Inflammatory macrophage treated with lipopolysaccharide for 4 hours (primary cell): ENCODE measurements around the gene GOLT1A.

Experiments used
- DNase-seq: peaks from one replicate; pipeline ENCODE4 v3.0.0-alpha.2; 2020

The GOLT1A gene

DNA sequence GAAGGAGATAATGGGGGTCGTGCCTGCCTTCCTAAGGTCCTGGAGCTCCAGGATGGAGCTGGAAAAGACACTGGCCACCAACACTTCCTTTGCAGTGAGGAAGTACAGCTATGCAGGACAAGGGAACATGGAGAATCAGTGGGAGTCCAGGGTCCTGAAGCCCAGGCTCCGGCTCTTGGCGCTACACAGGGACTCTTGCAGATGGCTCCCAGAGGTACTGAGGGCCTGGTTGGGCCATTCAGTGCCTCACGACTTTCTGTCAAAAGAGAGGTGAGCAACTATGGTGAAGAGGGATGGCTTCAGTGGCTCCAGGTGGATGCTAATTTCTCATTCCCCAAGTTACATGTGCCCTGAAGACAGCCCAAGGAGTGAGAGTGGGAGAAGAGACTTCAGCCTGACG is 60.1 kb downstream of the GOLT1A start:
- no peak for DNase-seq

DNA sequence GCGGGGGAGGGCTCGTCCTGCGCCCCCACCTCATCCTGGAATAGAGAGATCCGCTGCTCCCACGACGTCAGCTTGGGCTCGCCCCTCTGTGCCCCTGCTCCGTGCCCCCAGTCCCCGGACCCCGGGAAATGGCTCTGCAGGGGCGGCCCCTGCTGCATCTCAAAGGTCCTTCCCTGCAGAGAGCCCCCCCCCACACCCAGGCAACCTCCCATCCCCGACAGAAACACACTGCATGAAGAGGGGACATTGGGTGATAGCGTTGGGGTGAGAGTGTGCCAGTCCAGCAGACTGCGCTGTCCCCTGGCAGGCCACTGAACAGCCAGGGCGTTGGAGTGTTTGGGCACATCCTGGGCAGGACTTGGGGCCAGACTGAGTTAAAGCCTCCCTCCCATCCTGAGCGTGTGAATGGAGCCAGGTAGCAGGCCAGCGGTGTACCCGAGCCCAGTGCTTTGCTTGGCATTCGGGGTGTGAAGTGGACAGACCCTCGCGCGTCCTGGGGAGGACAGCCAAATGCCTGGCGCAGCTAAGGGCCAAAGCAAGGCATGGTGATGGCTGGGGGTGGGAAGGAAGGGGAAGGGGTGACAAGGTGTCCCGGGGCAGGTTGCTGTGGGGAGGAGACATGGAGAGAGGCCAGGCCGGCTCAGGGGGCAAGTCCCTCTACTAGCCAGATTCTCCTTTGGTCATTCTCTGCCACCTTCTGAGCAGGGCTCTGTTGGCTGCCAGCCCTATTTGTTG is 61.3 kb downstream of the GOLT1A start:
- no peak for DNase-seq

DNA sequence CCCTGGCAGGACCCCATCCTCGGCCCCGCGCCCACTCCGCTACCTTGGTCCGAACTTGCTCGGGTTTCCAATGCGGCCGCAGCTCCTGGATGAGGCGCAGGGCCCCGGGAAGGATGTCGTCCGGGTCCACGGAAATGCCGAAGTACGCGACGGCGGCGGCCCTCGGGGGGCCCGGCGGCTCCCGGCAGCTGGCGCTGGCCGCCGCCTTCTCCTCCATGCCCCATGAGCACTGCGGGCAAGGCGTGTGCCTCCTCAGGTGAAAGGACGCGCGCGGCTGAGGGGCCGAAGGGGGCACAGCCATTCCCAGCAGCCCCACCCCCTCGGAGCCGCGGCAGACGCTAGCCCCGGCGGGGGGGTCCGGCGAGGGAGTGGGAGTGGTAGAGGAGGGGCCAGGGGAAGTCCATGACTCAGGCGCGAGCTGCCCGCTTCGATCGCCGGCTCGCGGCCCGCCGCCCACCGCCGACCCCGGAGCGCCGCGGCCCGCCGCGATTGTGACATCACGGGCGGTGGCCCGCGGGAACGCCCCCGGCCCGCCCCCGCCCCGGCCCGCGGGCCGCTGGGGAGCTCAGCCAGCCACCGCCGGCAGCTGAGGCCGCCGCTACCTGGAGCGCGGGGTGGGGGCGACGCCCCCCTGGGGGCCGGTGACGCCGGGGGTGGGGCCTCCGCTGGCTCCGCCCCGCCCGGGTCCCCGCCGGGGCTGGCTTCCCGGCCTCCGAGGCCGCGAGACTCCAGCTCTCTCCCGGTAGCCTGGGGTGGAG is 62.1 kb downstream of the GOLT1A start, which contains the start of gene ETNK2:
Gene ETNK2 (minus strand): TSS at position 493 of the 758 bp plus-strand sequence. CDS start 192 bp downstream, at position 301.
- DNase-seq: peak; percentile 21

DNA sequence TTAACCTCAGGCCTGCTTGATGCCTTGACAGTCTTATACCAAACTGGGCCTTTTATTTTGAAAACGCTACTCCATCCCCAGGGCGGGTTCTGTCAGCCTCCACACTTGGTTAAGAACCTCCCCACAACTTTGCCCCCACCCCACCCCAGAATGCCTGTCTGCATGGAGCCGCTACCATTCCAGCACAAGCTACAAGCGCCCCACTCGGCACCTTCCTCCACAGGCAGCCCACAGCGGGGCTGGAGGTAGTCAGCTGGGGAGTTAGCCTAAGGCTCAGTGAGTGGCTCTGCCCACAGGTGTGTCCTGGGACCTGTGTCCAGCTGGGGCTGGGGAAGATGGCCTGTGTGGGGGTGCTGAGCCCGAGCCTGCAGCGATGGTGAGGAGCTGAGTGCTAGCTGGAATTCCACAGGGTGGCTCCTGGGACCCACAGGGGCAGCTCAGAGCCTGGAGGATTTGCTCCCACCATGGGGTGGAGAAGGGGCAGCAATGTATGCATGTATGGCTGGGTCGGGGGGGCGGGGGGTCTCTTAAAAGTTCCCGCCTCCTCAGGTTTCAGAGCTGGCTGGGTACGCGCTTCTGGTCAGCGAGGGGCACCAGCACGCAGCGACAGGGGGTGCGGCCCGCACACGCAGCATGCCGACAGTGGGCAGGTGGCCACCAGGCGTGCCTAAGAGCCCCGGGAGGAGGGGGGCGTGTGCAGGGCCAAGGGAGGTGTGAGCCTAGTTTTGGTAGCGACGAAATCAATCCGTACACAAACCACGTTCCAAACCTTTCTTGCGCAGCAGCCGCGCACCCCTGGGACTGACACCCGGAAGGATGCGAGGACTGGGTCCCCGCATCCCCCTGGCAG is 62.9 kb downstream of the GOLT1A start:
- DNase-seq: no peak

DNA sequence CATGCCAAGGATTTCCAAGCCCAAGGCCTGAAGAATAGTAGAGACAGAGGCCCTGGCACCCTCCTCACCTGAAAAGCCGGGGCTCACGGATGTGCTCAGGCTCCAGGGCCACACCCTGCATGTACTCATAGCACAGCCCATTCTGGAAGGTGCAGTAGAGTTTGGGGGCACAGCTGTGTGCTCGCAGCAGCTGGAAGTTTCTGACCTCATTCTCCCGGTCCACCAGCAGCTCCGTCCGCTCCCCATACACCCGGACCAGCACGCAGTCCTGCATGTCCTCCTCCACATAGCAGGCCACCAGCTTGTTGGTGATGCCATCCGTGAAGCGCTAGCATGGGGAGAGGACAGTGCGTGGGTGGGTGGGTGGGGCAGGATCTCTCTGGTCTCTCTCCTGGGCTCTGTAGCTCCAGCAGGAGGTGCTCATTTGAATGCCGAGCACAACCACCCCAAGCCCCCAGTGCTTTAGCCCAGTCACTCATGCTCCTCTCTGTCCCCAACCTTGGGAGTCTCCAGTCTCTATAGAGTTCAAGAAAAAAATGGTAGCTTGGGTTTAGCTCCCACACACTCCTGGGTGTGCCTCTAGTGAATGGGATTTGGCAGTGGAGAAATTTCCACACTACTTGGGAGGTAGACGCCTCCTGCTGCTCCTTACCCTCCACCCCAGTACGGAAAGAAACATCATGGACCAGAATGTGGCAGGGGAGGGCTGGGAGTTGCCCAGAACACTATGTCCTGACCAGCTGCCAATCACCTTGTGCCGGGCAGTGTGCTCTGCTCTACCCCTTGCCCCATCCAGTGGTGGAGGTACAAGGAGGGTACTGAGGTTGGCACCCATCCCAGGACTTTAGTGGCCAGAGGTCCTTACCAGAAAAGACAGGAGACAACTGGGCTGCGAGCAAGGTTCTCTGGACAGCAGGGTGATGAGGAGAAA is 63.9 kb downstream of the GOLT1A start:
- no peak for DNase-seq

DNA sequence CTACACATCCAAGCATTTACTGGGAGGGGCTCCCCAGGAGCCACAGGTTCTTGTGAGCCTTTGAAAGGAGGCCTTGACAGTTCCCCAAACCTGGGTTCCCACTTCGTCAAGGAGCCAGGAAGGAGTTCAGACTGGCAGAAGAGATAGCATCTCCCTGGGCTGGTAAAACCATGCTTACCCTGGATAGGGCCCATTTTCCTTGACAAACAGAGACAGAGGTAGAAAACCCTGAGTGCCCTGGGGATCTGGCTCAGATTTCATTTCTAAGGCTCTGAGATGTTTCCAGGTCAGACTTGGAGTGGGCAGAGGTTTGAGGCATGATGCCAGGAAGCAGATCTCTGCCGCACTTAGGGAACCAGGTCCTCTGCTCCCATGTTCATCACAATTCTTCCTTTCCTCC is 64.7 kb downstream of the GOLT1A start:
- no peak for DNase-seq
